ENCODE data around the gene TBX20.

TBX20 gene, protein sequence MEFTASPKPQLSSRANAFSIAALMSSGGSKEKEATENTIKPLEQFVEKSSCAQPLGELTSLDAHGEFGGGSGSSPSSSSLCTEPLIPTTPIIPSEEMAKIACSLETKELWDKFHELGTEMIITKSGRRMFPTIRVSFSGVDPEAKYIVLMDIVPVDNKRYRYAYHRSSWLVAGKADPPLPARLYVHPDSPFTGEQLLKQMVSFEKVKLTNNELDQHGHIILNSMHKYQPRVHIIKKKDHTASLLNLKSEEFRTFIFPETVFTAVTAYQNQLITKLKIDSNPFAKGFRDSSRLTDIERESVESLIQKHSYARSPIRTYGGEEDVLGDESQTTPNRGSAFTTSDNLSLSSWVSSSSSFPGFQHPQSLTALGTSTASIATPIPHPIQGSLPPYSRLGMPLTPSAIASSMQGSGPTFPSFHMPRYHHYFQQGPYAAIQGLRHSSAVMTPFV

DNA sequence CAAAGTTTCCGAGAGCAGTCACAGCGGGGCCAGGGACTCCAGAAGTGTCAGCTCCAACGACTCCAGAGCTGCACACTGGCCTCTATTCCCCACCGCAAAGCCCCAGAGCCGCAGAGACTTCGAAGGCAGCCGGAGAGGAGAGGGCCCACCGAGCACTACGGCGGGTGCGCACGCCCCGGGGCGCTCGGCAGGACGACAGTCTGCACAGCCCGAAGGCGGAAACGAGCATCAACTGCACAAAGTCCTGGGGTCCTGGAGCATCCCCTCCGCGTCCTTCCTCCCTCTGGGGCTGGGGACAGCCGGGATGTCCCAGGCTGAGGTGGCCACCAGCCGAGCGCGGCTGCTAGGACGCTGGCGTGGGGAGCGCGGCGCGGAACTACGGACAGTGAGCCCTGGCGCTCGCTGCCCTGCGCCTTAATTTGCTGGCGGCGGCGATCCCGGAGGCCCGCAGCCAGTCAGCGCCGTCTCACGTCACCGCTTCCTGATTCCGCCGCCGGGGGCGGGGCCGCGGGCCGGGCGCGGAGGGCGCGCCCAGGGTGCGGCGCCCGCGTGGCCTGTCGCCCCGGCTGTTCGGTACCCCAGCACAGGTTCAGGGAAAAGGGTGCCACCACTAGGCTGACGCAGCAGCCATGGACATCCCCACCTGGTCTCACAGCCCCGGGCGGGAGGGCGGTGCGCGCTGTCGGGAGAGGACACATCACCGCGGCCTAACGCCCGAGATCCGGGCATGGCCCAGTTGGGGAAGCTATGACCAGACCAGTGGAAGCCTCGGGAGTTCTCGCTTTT lies at the start of gene TBX20:
Gene TBX20 (minus strand): TSS at position 391 of the 786 bp plus-strand sequence. CDS start 480 bp downstream, outside the sequence.
- DNase-seq: peak; percentile 62

DNA sequence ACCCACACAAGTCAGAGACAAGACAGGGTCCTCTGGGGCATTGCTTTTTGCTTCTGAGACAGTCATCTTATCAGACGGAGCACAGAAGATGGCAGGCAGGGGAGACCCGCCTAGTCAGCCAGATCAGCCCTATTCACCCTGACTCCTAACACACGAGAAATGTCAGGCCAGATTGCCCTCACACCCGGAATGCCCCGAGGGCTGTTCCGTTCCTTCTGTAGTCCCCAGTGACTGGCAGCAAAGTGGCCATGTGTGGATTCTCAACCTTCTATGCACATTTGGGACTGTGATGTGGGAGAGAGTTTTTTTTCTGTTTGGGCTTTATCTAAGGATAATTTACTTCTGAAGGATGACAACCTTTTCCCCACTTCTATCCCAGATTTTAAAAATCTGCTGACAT lies 35.5 kb upstream of the TBX20 start:
- no peak for DNase-seq

DNA sequence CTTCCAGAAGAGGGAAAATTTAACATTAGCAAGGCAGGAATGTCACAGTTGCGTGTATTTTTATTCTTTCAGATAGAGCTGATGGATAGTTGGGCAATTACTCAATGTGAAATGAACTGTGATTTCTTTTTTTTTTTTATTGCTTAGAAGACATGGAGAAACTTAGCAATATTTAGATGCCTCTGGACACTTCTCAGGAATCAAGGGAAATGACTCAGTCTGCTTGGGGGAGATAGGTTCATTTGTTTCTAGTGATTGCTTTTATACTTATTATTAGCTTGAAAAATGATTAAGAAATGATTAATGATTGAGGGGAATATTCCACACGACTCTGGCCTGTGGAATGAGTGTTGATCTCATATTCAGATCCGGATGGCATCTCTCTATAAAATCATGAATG lies 33.1 kb upstream of the TBX20 start:
- DNase-seq: no peak

DNA sequence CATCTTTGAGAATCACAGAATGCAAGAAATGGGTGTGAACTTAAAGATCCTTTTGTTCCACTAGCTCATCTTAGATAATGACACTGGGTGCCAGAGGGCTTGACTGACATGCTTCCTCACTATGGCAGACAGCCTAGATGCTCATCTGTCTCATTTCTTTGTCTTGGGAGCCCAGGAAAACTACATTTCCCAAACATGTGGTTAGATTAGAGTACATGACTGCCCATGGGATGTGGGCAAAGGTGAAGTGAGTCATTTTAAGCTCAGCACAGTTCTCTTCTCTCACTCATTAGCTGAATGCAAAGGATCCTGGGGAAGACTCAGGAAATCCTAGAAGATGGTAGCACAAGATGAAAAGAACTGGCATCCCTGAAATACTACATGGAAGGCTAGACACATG lies 32.5 kb upstream of the TBX20 start:
- no peak for DNase-seq

DNA sequence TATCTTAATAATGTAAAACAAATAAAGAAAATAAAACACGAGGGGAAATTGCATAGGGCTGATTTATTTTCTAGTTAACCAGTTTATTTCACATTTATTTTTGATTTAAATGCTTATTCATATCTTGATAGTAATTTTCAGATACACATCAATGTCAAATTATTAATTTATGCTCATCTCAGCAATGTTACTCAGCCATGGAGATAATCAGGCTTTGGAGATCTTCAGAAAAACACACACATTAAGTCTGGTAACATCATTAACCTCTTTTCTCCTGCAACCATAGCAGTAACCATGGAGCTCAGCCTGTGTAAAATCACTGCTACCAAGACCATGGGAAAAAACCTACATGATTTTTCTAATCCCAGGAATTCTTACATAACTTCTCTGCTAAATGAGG lies 31.9 kb upstream of the TBX20 start:
- DNase-seq: no peak

DNA sequence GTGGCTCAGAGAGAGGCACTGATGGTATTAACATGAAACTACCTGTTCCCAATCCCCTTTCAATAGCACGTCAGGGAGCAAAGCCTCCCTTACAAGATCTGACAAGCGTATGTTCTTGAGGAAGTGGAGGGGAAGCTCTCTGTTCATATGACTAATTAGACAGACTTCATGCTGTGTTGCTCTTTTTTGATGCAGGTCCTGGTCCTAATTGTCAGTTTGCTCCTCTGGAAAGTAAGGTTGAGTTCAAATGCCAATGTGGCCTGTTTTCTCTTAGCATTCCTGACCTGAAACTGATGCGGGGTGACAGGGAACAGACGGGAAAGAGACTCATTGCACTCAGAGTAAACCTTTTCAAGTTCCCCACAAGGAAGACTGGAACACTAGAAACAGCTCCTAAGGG lies 27.0 kb upstream of the TBX20 start:
- no peak for DNase-seq

DNA sequence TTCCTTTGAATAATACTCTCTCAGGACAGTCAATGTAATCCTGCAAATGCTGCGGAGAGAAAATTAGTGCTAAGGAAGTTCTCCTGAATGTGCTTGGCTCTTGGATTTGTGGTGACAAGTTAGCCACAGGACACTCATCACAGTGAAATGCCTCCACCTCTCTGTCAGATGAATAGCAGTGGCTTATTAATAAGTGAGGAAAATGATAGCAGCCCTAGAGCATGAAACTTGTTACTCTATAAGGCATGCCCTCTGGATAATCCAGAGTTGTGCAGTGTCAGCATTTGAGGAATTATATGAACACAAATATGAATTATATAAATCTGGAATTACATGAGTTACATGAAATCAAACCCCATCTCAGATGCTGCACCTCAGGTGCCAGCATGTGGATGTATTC lies 23.5 kb upstream of the TBX20 start:
- DNase-seq: no peak

DNA sequence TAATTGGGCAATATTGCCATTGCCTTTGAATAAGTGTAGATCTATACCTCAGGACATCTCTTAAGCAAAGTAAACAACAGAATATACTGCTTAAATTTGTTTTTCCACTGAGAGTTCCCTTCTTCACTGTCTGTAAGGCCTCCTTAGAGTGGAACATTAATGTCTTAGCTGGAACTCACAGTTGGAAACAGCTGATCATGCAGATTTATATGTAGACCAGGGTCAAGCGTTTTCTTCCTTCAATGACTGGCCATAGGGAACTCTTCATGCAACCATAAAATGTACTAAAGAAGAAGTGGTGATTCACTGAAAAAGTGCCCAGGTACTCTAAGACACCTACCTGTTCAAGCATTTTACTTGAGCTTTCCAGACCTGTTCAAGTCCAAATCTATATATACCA lies 18.3 kb upstream of the TBX20 start:
- no peak for DNase-seq

DNA sequence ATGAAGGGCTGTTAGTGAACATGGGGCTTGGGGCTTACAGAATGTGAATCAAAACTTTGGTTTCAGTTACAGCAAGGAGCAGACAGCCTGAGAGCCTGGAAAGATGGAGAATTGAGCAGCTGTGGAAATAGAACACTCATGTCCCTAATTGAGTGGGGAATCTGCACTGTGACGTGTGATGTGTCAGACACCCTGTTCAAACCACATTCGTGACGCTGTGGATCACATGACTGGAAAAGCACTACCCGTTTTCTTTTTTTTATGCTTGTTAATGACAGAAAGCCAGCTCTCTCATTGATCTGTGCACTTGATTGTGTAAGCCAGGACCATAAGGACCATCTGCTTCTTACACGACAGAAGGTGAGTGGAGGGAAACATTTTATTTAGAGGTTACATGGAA lies 15.1 kb upstream of the TBX20 start:
- no peak for DNase-seq

DNA sequence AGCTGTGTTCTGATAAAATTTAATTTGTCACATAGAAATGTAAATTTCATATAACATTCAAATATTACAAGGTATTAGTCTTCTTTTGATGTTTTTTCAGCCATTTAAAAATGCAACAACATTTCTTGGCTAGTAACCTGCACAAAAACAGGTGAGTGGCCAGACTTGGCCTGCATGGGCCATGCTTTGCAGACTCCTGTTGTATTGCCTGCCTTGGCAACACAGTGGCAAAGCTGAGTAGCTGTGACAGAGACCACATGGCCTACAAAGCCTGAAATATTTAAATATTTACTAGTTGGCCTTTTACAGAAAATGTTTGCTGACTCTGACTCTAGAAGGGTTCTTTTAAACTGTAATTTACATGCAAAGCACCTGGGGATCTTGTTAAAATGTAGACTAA lies 13.5 kb upstream of the TBX20 start:
- no peak for DNase-seq

DNA sequence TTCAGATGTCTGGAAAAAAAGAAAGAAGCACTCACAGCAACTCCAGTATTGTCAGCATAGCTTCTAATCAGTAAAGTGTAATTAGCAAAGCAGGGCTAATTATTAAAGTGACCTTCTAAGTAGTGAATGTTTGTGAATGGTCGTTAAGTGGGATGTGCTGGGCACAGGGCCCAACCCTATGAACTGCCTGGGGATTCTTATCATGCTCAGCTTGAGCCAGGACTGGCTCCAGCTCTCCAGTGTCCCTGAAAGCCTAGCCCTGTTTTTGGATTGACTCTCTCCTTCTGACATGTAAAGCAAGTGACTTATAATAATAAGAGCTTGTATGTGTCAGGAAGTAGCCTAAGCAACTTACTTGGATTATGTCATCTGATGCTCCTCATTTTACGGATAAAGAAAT lies 9.5 kb upstream of the TBX20 start:
- no peak for DNase-seq

DNA sequence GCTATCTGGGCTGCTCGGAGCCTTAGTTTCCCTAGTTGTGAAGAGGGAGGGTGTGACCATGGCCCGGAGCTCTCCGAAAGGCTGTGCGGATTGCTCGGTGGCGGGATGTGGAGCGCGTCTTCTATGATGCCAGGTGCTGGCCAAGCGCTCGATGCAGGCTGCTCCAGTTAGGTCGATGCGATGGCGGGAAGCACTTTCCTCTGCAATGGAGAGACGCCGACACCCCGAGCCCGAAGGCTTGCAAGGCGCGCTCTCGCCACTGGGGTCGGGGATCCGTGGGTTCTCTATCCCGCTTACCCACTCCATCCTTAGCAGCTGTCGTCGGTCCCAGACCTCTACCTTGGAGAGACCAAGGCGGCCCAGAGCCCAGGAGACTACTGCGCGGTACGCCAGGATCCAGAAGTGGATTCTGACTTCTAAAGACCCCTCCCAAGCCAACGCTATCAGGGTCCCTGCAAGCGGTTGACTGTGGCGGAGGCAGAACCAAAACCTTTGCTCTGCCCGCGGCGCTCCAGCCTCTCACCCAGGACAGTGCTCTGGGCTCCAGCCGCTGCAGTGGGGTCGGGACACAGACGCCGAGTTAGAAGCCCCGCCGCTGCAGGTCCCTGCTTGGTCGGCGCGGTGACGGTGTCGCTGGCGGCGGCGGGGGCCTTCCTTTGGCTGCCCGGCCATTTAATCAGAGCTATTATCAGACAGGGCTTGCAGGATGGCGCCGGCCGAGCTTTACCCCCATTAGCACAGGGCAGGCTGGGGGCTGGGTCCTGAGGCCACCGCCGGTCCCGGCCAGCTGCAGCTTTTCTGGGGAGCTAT lies 7.8 kb upstream of the TBX20 start:
- DNase-seq: no peak

DNA sequence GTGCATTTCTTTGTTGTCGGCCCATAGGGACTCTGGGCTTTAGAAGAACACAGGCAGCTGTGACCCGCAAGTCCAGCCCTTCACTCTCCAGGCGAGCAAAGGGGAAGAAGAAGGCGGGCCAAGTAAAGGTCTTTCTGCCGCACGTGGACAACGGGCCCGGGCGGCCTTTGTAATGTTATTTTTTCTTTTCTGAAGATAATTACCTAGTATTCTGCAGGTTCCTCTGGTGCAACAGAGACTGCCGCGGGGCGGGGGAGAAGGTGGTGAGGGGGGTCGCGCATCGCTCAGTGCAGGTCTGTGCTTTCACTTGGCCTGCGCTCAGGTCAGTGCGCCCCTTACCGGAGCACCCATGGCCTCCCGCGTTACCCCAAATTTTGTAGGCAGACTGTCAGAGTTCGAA lies 7.1 kb upstream of the TBX20 start:
- DNase-seq: no peak

DNA sequence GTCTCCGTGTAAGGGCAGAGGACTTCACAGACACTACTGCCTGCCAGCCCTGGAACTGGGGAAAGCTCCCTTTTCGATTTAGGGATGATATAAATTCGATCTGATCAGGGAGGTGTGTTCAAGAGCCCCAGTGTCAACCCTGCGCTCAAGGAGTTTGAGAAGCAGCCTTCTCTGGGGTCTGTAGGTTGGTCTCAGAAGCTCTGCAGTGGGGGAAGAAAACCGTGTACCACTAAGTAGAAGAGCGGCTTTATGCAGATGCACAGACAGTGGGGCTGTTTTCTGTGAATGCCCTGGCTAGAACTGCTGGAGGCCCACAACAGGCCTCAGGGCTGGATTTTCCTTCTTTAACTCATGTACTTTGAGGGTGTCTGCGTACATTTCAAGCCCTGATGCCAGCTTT lies 6.3 kb upstream of the TBX20 start:
- DNase-seq: no peak

DNA sequence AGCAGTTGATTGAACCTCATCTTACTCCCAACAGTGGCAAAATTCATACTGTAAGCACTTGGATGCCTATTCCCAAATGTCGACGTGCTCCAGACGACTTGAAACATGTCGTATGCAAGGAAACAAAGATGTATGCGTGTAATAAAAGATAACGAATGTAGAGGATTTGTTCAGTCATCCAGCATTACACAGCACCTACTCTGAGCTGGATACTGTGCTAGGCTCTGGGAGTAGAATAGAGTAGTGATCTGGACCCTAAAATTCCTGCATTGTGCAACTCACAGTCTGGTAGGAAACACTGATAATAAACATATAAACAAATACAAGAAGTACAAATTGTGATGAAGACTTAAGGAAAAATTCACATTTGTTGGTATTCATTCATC lies 5.6 kb upstream of the TBX20 start:
- DNase-seq: no peak

DNA sequence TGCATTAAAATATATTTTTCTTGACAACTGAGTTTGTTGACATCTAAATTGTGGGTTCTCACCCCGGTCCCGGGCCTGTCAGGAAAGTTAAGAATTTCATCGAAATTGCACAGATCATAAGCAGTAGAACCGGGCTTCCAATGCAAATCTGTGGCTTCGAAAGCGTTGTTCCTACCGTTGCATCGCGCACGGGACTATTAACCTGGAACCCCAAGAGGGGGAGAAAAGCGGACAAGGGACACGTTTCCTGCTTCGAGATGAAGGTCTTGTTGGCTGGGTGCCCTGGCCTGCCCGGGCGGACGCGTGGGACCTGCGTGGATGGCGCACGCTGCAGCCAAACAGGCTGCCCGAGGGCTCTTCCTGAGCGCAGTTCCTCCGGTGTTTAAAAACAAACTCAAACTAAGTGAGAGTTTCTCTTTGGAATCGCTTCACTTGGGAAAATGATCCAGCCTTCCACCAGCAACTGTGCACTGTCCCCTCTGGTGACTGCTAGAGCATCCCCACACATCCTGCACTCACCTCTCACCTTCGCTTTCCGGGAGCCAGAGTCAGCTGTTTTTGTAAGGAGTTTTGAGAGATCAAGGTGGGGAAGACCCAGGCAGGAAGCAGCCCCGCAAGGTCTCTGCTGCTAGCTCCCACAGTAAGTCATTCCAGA lies 5.1 kb upstream of the TBX20 start:
- DNase-seq: no peak

DNA sequence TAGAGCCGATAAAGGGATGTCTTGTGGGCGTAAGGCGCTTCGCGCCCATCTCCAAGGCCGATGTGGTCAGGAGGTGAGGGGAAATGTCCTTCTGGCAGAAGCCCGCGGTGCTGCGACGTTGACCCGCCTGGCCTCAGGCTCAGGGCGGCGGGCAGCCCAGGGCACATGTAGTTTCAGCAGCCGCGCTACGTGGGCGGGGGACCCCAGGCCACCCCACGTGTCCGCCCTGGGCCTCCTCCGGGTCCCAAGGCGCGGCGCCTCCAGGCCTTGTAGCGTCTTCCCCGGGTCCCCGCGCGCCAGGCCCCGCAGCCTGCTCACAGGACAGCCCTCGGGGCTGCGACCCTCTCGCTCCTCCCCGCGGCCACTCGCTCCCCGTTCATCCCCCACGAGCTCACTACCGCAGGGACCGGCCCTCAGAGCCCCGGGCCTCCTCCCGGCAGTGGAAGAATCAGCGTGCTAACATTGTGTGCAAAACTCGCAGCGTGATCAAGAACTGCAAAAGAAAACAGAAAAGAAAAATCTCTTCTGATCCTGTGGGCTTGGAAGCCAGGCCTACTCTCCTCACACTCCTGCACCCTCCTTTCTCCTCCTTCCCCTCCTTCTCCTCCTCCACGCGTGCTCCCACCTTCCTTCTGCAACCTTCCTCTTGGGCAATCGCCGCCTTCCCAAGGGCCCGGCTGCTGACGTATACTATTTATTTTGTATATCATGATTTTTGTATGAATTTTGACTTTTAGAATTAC lies 4.4 kb upstream of the TBX20 start:
- DNase-seq: no peak

DNA sequence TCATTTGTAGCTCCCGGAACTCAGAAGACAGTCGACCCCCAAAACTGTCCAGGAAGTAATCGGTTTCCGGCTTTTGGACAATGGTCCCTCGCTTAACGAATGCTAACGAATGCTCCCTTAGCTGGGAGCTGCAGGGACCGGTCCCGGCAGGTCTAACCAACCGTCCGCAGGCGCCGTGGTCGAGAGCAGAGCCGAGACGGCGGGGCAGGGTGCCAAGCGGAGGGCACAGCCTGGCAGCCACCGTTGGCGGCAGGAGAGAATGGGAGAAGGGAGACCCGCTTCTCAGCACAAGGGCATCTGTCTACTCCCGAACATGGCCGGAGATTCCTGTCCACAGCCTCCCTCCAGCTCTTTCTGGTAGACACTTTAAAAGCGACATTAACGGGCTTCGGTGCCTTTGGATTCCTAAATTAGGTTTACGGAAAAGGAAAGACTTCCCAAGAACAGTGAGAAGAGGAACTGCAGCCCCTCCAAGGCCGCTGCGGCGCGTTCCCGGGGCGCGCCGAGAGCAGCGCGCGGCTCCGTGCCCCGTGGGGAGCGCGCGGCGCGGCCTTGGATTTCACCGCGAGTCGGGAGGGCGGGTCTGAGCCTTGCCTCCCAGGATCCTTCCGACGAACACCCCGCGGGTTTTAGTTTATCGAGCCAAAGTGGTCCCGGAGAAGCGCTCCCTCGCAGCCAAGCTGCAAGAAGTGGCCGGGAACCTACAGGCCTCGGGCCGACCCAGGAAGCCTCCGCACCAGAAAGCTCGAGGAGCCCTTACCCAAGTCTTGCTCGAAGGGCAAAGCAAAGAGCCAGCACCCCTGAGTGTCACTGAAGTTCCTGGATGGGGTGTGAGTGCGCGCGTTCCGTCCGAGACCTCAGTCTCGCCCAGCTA lies 3.6 kb upstream of the TBX20 start:
- DNase-seq: no peak

DNA sequence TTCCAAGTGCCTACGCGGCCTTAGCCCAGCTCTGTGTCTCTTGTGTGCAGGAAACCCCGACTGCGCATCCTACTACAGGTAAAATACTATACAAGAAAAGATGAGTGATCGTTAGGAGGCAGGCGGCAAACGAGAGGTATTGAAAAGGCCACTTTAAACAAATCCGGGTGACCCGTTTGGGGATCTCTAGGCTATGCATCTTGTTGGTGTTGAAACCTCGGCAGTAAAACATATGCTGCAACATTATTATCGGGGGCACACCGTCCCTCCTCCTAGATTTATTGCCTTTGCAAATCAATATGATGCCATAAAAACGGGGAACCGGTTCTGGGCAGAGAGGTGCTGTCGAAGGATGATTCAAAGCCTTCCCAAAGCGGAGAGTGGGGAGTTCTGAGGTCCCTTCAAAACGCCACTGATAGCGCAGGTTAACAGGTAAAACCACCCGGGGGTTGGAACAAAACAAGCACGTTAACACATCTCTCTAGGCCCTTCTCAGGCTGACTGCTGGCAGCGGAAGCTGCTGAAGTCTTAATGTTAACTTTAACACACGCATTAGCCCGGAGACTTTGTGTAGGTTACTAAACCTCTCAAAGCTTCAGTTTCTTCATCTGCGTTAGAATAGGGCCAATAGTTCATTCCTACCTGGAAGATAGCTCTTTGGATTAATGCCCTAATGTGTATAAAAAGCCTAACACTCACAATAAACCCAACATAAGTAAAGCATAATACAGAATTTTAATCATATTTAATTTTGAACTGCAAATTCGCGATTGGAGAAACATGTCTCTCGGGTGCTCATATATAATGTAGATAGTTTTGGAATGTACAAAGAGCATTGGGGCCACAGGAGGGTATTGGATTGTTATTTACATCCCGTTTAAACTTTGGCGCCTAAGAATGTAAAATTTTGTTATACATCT lies 2.6 kb upstream of the TBX20 start:
- no peak for DNase-seq

All from hematopoietic multipotent progenitor cell treated with erythropoietin and hydrocortisone succinate and interleukin-3 and kit ligand, for 6 days (in vitro differentiated cells).